NCI-H2196 treated with DMSO at 0.1 percent for 48 hours (cell line): ENCODE data around the gene CTNND1.
"Not testable (repeated sequence)": the region's sequence is repeated elsewhere in the genome, so short reads cannot be mapped to it uniquely, and the experiment has no call there.

Source experiments
- DNase-seq: peaks from one replicate; lab custom pipeline; 2025; ENCODE audit not compliant: unreplicated experiment; lab: John Stamatoyannopoulos, UW

Gene CTNND1

GRCh38 chr11:57761301-57762234 is at the start of gene CTNND1:
CTNND1 (plus strand) TSS chr11:57761802; CDS start chr11:57791479, 29,677 bp downstream.
- DNase-seq = peak; percentile 88

GRCh38 chr11:57712256-57713150 is 49.1 kb upstream of the CTNND1 start, which contains the start of gene TMX2:
TMX2 (plus strand) TSS chr11:57712593; CDS start chr11:57712619, 26 bp downstream.
- DNase-seq = peak; percentile 99

- no peak for DNase-seq
Observed at GRCh38 chr11:57713835-57714234, 47.8 kb upstream of the CTNND1 start.

- not testable (repeated sequence) for DNase-seq
Observed at GRCh38 chr11:57716726-57717125, 44.9 kb upstream of the CTNND1 start.

- DNase-seq = no peak
Observed at GRCh38 chr11:57727185-57727584, 34.4 kb upstream of the CTNND1 start.

- no peak for DNase-seq
Observed at GRCh38 chr11:57728829-57729228, 32.8 kb upstream of the CTNND1 start.

GRCh38 chr11:57729479-57729878 is 32.1 kb upstream of the CTNND1 start:
- DNase-seq = no peak

GRCh38 chr11:57732661-57733060 is 28.9 kb upstream of the CTNND1 start:
- DNase-seq = no peak

GRCh38 chr11:57735619-57736298 is 25.8 kb upstream of the CTNND1 start:
- no peak for DNase-seq

- peak; percentile 97 for DNase-seq
Observed at GRCh38 chr11:57741132-57742086, 20.2 kb upstream of the CTNND1 start, which contains the start of gene SELENOH. SELENOH (plus strand) TSS chr11:57741491; CDS start chr11:57741596, 105 bp downstream.

- DNase-seq = no peak
Observed at GRCh38 chr11:57742087-57742452, 19.5 kb upstream of the CTNND1 start.

GRCh38 chr11:57744357-57744756 is 17.2 kb upstream of the CTNND1 start:
- no peak for DNase-seq

GRCh38 chr11:57745206-57745605 is 16.4 kb upstream of the CTNND1 start:
- no peak for DNase-seq

GRCh38 chr11:57746920-57747319 is 14.7 kb upstream of the CTNND1 start:
- no peak for DNase-seq

GRCh38 chr11:57751176-57751575 is 10.4 kb upstream of the CTNND1 start:
- DNase-seq = no peak

- DNase-seq = no peak
Observed at GRCh38 chr11:57751676-57752253, 9.8 kb upstream of the CTNND1 start, which contains the start of gene BTBD18. BTBD18 (minus strand) TSS chr11:57751819; CDS start chr11:57751188, 631 bp downstream.

GRCh38 chr11:57752954-57753353 is 8.6 kb upstream of the CTNND1 start:
- no peak for DNase-seq

- DNase-seq = no peak
Observed at GRCh38 chr11:57758174-57758573, 3.4 kb upstream of the CTNND1 start.

- no peak for DNase-seq
Observed at GRCh38 chr11:57762235-57762861, 746 bp downstream of the CTNND1 start.
